Upper lobe of left lung (tissue), 6 donors: ENCODE results near the gene KLC1. TPM values are rescaled to one million over a fixed set of nuclear protein-coding genes. Genes with fewer than 3 reads are reported as not detected.

Source experiments
- ATAC-seq, 2 donors: fragments of 200-7000 bp; cut with Tn5 transposase; one replicate each; pipeline ENCODE4 v1.9.1; 2022; ENCODE audit warnings: mild to moderate bottlenecking in 2 of 2, moderate library complexity in 2 of 2; ENCODE audit not compliant: low FRiP score in 2 of 2
- DNase-seq, 2 donors: peaks; one replicate each; pipeline ENCODE4 v3.0.0-alpha.2; 2019 to 2020
- H3K27ac ChIP-seq, 4 donors: fragments of 200-600 bp; sonication (generic); one replicate each; pipeline ENCODE4 v1.5.1; 2016 to 2019
- H3K27me3 ChIP-seq, 4 donors: fragments of 200-600 bp; sonication (generic); one replicate each; pipeline ENCODE4 v1.5.1; 2017 to 2019
- H3K36me3 ChIP-seq, 4 donors: fragments of 200-600 bp; sonication (generic); one replicate each; pipeline ENCODE4 v1.5.1; 2016 to 2019
- H3K4me1 ChIP-seq, 4 donors: fragments of 200-600 bp; sonication (generic); one replicate each; pipeline ENCODE4 v1.5.1; 2018 to 2019
- H3K4me3 ChIP-seq, 4 donors: fragments of 200-600 bp; sonication (generic); one replicate each; pipeline ENCODE4 v1.5.1; 2017 to 2019; ENCODE audit warnings: mild to moderate bottlenecking in 2 of 4, moderate library complexity in 1 of 4
- H3K9me3 ChIP-seq, 4 donors: fragments of 200-600 bp; sonication (generic); one replicate each; pipeline ENCODE4 v1.5.1; 2018 to 2019
- CTCF ChIP-seq, 6 experiments: fragments of 450-650 bp in 4 of 6; fragments of 200-600 bp in 2 of 6; sonication (generic) in 2 of 6; IDR thresholded peaks; one replicate each; pipeline ENCODE4 v1.5.1; 2016 to 2019; ENCODE audit warnings: antibody characterized with exemption in 6 of 6
- EP300 ChIP-seq, 4 donors: sonication (generic); formaldehyde crosslinking; IDR thresholded peaks; one replicate each; pipeline ENCODE4 v1.5.1; 2017; ENCODE audit warnings: antibody characterized with exemption in 4 of 4, control low read depth in 2 of 4
- POLR2A ChIP-seq, 4 donors: fragments of 450-650 bp; IDR thresholded peaks; one replicate each; pipeline ENCODE4 v1.5.1; 2016 to 2017; ENCODE audit warnings: antibody characterized with exemption in 4 of 4, mild to moderate bottlenecking in 2 of 4
- POLR2AphosphoS5 ChIP-seq, 2 donors: sonication (generic); formaldehyde crosslinking; IDR thresholded peaks; one replicate each; pipeline ENCODE4 v1.5.1; 2017; ENCODE audit warnings: antibody characterized with exemption in 2 of 2
- WGBS, 2 donors: methylation state at CpG; one replicate each; pipeline ENCODE4 v1.1.5; 2017 to 2018; 5-methylcytosine and 5-hydroxymethylcytosine counted together
- total RNA-seq, 6 donors: library from RNA; depleted of rRNA in 4 of 6; stranded (reverse); fragments of >200 nt in 4 of 6; gene quantifications; one replicate each; pipeline versions ENCODE4 v1.1.0 to v1.2.1, GENCODE V29; 2016 to 2021
- donor health status: DM: no; HTN: no; CAD: no; lungs with moderate emphysema.
- donor health status: DM: no; HTN: yes; CAD: no; lungs with severe emphysema.

The KLC1 gene
- 100 to 1,000 TPM; 175 to 614 (median 267) TPM for total RNA-seq

- Histone ChIP-seq H3K4me3 (peak within 1 kb of the TSS; percentile 87 to 99 (median 93)), H3K36me3 (peaks cover 0 to 10% (median 0%) of the 10 kb centered on the region in 4 donors), H3K27ac (peak within 1 kb of the TSS; percentile 98 to 100 (median 99)), H3K4me1 (peaks cover 57 to 78% (median 66%) of the 10 kb centered on the region in 4 donors), H3K9me3 (no peaks in the 10 kb centered on the region), H3K27me3 (no peaks in the 10 kb centered on the region)
- peak; percentile 84 to 92 for ATAC-seq
- peak; percentile 79 to 98 for DNase-seq
- 0% methylated on average over 16 of the region's 97 CpGs; no CpG with 5 or more reads in 1 of the 2 donors for WGBS, 2 donors
- TF ChIP-seq EP300 (IDR thresholded peaks at IDR 0.05) (peak in 1 of 4 donors; percentile 13), POLR2AphosphoS5 (IDR thresholded peaks at IDR 0.05) (peak; percentile 92 to 96), CTCF (IDR thresholded peaks at IDR 0.05) (no peak), POLR2A (IDR thresholded peaks at IDR 0.05) (peak; percentile 81 to 93 (median 88))
Measured at GRCh38 chr14:103628684-103629502, at the start of gene KLC1. Gene KLC1, plus strand, starts transcription at chr14:103629211. Its CDS starts 25,354 bp downstream, at chr14:103654565.

GRCh38 chr14:103581206-103581605 lies 47.8 kb upstream of the KLC1 start:
- Histone ChIP-seq H3K27ac (no peak overlapping the region), H3K4me1 (peaks cover 10 to 24% (median 16%) of the 10 kb centered on the region in 4 donors), H3K27me3 (no peaks in the 10 kb centered on the region), H3K36me3 (peaks cover 0 to 38% (median 12%) of the 10 kb centered on the region in 4 donors), H3K9me3 (no peaks in the 10 kb centered on the region), H3K4me3 (no peak overlapping the region)
- TF ChIP-seq POLR2A (IDR thresholded peaks at IDR 0.05) (no peak), CTCF (IDR thresholded peaks at IDR 0.05) (no peak), POLR2AphosphoS5 (IDR thresholded peaks at IDR 0.05) (no peak), EP300 (IDR thresholded peaks at IDR 0.05) (no peak)
- no peak for ATAC-seq
- 89 to 91% methylated on average over 11 of the region's 11 CpGs for WGBS, 2 donors
- DNase-seq = no peak

- Histone ChIP-seq H3K4me1 (peaks cover 2 to 15% (median 9%) of the 10 kb centered on the region in 4 donors), H3K27me3 (no peaks in the 10 kb centered on the region), H3K9me3 (no peaks in the 10 kb centered on the region), H3K36me3 (peaks cover 0 to 37% (median 12%) of the 10 kb centered on the region in 4 donors), H3K27ac (no peak overlapping the region), H3K4me3 (no peak overlapping the region)
- DNase-seq (peak in 1 of 2 donors; percentile 74), ATAC-seq (peak; percentile 8 to 60)
- no peak for TF ChIP-seq EP300 (IDR thresholded peaks at IDR 0.05)
- no peak for TF ChIP-seq POLR2A (IDR thresholded peaks at IDR 0.05)
- TF ChIP-seq CTCF (IDR thresholded peaks at IDR 0.05) = no peak
- no peak for TF ChIP-seq POLR2AphosphoS5 (IDR thresholded peaks at IDR 0.05)
- 88 to 95% methylated on average over 14 to 25 of the region's 26 CpGs for WGBS, 2 donors
Measured at GRCh38 chr14:103581954-103582703, 46.9 kb upstream of the KLC1 start.

- peaks cover 0 to 37% (median 7%) of the 10 kb centered on the region in 4 donors for H3K36me3 ChIP-seq
- no peaks in the 10 kb centered on the region for H3K9me3 ChIP-seq
- H3K4me3 ChIP-seq = no peak overlapping the region
- H3K27me3 ChIP-seq = no peaks in the 10 kb centered on the region
- no peak overlapping the region for H3K27ac ChIP-seq
- TF ChIP-seq POLR2AphosphoS5 (IDR thresholded peaks at IDR 0.05) = no peak
- no peak for TF ChIP-seq EP300 (IDR thresholded peaks at IDR 0.05)
- no peak for TF ChIP-seq CTCF (IDR thresholded peaks at IDR 0.05)
- no peak for TF ChIP-seq POLR2A (IDR thresholded peaks at IDR 0.05)
- WGBS, 2 donors = 77 to 83% methylated on average over 11 of the region's 11 CpGs
- ATAC-seq = no peak
- H3K4me1 ChIP-seq = no peaks in the 10 kb centered on the region
- DNase-seq = no peak
Measured at GRCh38 chr14:103584326-103584915, 44.6 kb upstream of the KLC1 start.
